K562 (cell line): ENCODE measurements around the gene PRKAR2B. TPM values are rescaled to one million over a fixed set of nuclear protein-coding genes. Genes with fewer than 3 reads are reported as not detected.

Source experiments
- ARNT ChIP-seq, 2 experiments: fragments of 450-650 bp; IDR thresholded peaks; 2 replicates each; pipeline ENCODE4 v1.6.1; 2016; ENCODE audit warnings: mild to moderate bottlenecking in 1 of 2
- C11orf30 ChIP-seq: fragments of 450-650 bp; IDR thresholded peaks from 2 replicates; pipeline ENCODE4 v1.6.1; 2016; ENCODE audit warnings: low read depth, mild to moderate bottlenecking
- COPS2 ChIP-seq: fragments of 450-650 bp; conservative IDR thresholded peaks from 2 replicates; pipeline ENCODE4 v1.6.1; 2016; ENCODE audit warnings: mild to moderate bottlenecking, moderate library complexity
- FOXP4 ChIP-seq: sonication (generic); formaldehyde crosslinking; IDR thresholded peaks from 2 replicates; pipeline ENCODE4 v1.8.0; 2022; ENCODE audit warnings: mild to moderate bottlenecking, missing genetic modification reagents, borderline replicate concordance
- HDAC3 ChIP-seq: fragments of 450-650 bp; IDR thresholded peaks from 2 replicates; pipeline ENCODE4 v1.6.1; 2018; ENCODE audit warnings: borderline replicate concordance, mild to moderate bottlenecking, moderate library complexity; ENCODE audit not compliant: partially characterized antibody
- MCM2 ChIP-seq: fragments of 450-650 bp; IDR thresholded peaks from 2 replicates; pipeline ENCODE4 v1.6.1; 2017; ENCODE audit warnings: low read depth, mild to moderate bottlenecking
- RUNX1 ChIP-seq: sonication (generic); IDR thresholded peaks from 2 replicates; pipeline ENCODE4 v1.6.1; 2016; ENCODE audit warnings: antibody characterized with exemption, low read depth
- SP1 ChIP-seq: sonication (generic); formaldehyde crosslinking; IDR thresholded peaks from 2 replicates; pipeline ENCODE4 v1.8.1; 2022; ENCODE audit warnings: mild to moderate bottlenecking, missing genetic modification reagents
- TRIM25 ChIP-seq: fragments of 450-650 bp; IDR thresholded peaks from 2 replicates; pipeline ENCODE4 v1.7.0; 2016; ENCODE audit warnings: borderline replicate concordance
- ZNF655 ChIP-seq: fragments of 250-450 bp; sonication (Bioruptor Pico); IDR thresholded peaks from 2 replicates; pipeline ENCODE4 v1.5.0; 2021
- polyA plus RNA-seq, 8 experiments: library from polyadenylated mRNA; depleted of rRNA in 4 of 8; stranded (reverse) in 5 of 8; unstranded in 3 of 8; fragments of >200 nt; fragmentation: Nextera tagmentation in 2 of 8; fragmentation: Illumina TruSeq in 1 of 8; extraction: Ambion mirVana in 2 of 8; extraction: Trizol in 1 of 8; gene quantifications; 2 replicates each; pipeline versions ENCODE4 v1.2.1 to v1.2.3, GENCODE V29; 2011 to 2014; ENCODE audit warnings: inconsistent platforms in 1 of 8, missing spikeins in 1 of 8
- total RNA-seq, 7 experiments: library from RNA; depleted of rRNA in 6 of 7; stranded (reverse); fragments of >200 nt in 6 of 7; fragmentation: Illumina TruSeq in 2 of 7; extraction: Trizol in 2 of 7; gene quantifications; 2 replicates each; pipeline versions ENCODE4 v1.2.1 to v1.2.3, GENCODE V29; 2011 to 2021; ENCODE audit warnings: low replicate concordance in 1 of 7
- TF ChIP-seq, protein P1 (sequence below), 2 experiments: fragments of 450-650 bp; IDR thresholded peaks; 2 replicates each; pipeline ENCODE4 v1.6.1; 2016; ENCODE audit warnings: mild to moderate bottlenecking in 2 of 2, borderline replicate concordance in 1 of 2, low read depth in 1 of 2, moderate library complexity in 1 of 2
- TF ChIP-seq, protein P2 (sequence below): sonication (generic); formaldehyde crosslinking; IDR thresholded peaks from 2 replicates; pipeline ENCODE4 v1.8.0; 2022; ENCODE audit warnings: missing genetic modification reagents, mild to moderate bottlenecking, borderline replicate concordance

PRKAR2B gene
- total and polyA plus RNA-seq, 9 of the 15 experiments (the other 6 are each of a cell fraction or from before 2014, with no cell fraction given): 59.0 to 173 (median 129) TPM

DNA sequence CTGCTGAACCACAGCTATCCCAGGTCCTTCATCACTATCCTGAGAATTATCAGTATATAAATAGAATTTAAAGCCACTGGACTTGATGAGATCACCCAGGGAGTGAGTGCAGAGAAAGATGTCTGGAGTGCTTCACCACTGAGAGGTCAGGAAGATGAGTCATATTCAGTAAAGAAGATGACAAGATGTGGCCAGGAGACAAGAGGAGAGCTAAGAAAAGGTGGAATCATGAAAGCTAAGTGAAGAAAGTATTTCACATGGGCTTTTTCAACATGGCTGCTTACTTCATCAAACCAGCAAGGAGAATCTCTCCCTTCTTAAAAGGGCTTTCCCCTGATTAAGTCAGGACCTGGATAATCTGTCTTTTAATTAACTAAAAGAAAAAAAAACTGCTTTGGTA, 9.1 kb upstream of the PRKAR2B start (continued):
- no peak for TF ChIP-seq ZNF655 (CRISPR knock-in tag)
- TF ChIP-seq TRIM25: no peak
- TF ChIP-seq MCM2: no peak
- peak; percentile 89 for TF ChIP-seq HDAC3
- TF ChIP-seq C11orf30: peak; percentile 42
- TF ChIP-seq, protein P1, sequence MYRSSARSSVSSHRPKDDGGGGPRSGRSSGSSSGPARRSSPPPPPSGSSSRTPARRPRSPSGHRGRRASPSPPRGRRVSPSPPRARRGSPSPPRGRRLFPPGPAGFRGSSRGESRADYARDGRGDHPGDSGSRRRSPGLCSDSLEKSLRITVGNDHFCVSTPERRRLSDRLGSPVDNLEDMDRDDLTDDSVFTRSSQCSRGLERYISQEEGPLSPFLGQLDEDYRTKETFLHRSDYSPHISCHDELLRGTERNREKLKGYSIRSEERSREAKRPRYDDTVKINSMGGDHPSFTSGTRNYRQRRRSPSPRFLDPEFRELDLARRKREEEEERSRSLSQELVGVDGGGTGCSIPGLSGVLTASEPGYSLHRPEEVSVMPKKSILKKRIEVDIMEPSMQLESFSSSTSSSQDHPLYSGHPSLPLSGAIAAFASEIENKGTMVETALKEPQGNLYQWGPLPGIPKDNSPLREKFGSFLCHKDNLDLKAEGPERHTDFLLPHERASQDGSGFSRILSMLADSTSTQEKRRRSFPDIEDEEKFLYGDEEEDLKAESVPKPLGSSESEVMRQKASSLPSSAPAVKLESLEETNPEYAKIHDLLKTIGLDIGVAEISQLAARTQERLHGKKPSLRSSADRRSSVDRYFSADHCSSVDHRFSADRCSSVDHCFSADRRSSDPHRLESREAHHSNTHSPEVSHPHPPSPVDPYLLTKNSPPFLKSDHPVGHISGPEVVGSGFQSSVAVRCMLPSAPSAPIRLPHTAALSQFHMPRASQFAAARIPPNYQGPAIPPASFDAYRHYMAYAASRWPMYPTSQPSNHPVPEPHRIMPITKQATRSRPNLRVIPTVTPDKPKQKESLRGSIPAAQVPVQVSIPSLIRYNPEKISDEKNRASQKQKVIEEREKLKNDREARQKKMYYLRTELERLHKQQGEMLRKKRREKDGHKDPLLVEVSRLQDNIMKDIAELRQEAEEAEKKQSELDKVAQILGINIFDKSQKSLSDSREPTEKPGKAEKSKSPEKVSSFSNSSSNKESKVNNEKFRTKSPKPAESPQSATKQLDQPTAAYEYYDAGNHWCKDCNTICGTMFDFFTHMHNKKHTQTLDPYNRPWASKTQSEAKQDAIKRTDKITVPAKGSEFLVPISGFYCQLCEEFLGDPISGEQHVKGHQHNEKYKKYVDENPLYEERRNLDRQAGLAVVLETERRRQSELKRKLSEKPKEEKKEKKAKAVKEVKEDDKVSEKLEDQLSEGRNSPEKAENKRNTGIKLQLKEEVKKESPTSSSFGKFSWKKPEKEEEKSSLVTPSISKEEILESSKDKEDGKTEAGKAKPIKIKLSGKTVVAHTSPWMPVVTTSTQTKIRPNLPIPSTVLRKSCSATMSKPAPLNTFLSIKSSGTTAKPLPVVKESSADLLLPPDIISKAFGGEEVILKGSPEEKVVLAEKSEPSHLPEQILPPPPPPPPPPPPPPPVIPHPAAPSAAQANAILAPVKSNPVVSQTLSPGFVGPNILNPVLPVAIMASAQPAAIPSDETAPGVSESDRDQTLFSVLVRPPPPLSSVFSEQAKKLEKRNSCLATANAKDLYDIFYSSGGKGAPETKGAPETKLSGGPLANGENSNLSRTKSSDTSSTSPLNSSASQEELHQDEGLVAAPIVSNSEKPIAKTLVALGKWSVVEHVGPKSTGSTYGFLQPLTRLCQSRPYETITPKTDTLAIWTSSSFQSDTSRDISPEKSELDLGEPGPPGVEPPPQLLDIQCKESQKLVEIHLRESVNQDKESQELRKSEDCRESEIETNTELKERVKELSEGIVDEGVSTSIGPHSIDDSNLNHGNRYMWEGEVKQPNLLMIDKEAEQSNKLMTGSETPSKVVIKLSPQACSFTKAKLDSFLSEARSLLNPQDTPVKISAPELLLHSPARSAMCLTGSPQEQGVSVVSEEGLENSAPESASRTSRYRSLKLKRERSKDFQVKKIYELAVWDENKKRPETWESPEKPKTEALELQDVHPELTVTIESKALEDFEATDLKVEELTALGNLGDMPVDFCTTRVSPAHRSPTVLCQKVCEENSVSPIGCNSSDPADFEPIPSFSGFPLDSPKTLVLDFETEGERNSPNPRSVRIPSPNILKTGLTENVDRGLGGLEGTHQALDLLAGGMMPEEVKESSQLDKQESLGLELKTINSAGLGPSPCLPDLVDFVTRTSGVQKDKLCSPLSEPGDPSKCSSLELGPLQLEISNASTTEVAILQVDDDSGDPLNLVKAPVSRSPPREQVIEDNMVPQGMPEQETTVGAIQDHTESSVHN (IDR thresholded peaks at IDR 0.05; ENCODE audit: borderline replicate concordance in 1 of 2, low read depth in 1 of 2): 0 out of 4 replicates have a peak, but pooled peaks of 1 of the 2 experiments have one; percentile 53
- no peak for TF ChIP-seq SP1 (CRISPR knock-in tag)
- TF ChIP-seq ARNT (IDR thresholded peaks at IDR 0.05): peak; percentile 67 to 87; a peak in 3 of 4 replicates
- no peak for TF ChIP-seq RUNX1
- TF ChIP-seq, protein P2, sequence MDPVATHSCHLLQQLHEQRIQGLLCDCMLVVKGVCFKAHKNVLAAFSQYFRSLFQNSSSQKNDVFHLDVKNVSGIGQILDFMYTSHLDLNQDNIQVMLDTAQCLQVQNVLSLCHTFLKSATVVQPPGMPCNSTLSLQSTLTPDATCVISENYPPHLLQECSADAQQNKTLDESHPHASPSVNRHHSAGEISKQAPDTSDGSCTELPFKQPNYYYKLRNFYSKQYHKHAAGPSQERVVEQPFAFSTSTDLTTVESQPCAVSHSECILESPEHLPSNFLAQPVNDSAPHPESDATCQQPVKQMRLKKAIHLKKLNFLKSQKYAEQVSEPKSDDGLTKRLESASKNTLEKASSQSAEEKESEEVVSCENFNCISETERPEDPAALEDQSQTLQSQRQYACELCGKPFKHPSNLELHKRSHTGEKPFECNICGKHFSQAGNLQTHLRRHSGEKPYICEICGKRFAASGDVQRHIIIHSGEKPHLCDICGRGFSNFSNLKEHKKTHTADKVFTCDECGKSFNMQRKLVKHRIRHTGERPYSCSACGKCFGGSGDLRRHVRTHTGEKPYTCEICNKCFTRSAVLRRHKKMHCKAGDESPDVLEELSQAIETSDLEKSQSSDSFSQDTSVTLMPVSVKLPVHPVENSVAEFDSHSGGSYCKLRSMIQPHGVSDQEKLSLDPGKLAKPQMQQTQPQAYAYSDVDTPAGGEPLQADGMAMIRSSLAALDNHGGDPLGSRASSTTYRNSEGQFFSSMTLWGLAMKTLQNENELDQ (CRISPR knock-in tag): no peak
- no peak for TF ChIP-seq FOXP4 (CRISPR knock-in tag)
- no peak for TF ChIP-seq COPS2
